Lower leg skin (tissue), 3 donors: Measurements from ENCODE around the gene SIAH2.

Experiments
- POLR2A ChIP-seq, 2 donors: fragments of 450-650 bp; IDR thresholded peaks; one replicate each; pipeline ENCODE4 v1.6.1; 2016 to 2017; ENCODE audit warnings: antibody characterized with exemption in 2 of 2, mild to moderate bottlenecking in 1 of 2, moderate library complexity in 1 of 2
- TF ChIP-seq, protein P1 (sequence below), 3 donors: fragments of 450-650 bp; IDR thresholded peaks; one replicate each; pipeline ENCODE4 v1.5.1; 2016; ENCODE audit warnings: antibody characterized with exemption in 3 of 3, mild to moderate bottlenecking in 3 of 3, moderate library complexity in 2 of 3

DNA sequence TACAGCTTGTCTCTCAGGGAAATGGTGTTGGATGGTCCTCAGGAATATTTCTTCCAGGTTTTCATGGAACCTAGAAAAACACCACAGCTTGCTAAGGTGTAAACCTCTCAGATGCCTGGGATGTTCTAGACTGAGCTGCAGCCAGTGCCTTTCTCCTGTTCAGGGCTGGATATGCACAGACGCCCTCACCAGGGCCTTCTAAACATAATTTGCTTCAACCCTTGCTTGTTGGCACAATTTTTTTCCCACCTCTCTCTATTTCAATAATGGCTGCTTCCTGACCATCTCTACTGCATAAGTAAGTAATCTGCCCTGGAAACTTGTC, 28.2 kb downstream of the SIAH2 start:
- TF ChIP-seq, protein P1, sequence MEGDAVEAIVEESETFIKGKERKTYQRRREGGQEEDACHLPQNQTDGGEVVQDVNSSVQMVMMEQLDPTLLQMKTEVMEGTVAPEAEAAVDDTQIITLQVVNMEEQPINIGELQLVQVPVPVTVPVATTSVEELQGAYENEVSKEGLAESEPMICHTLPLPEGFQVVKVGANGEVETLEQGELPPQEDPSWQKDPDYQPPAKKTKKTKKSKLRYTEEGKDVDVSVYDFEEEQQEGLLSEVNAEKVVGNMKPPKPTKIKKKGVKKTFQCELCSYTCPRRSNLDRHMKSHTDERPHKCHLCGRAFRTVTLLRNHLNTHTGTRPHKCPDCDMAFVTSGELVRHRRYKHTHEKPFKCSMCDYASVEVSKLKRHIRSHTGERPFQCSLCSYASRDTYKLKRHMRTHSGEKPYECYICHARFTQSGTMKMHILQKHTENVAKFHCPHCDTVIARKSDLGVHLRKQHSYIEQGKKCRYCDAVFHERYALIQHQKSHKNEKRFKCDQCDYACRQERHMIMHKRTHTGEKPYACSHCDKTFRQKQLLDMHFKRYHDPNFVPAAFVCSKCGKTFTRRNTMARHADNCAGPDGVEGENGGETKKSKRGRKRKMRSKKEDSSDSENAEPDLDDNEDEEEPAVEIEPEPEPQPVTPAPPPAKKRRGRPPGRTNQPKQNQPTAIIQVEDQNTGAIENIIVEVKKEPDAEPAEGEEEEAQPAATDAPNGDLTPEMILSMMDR (IDR thresholded peaks at IDR 0.05): no peak
- no peak for TF ChIP-seq POLR2A (IDR thresholded peaks at IDR 0.05)
